Left colon (tissue), 2 donors: Measurements from ENCODE around the gene ZEB2. TPM values are rescaled to one million over a fixed set of nuclear protein-coding genes. Genes with fewer than 3 reads are reported as not detected.

Experiments used
- ATAC-seq: fragments of 200-7000 bp; cut with Tn5 transposase; one replicate; pipeline ENCODE4 v1.9.1; 2020; ENCODE audit warnings: mild to moderate bottlenecking, moderate library complexity
- DNase-seq, 2 donors: peaks; one replicate each; pipeline ENCODE4 v3.0.0-alpha.2; 2020
- intact Hi-C, 2 donors: fragments of 100-400 bp; cut with DNase I in 1 of 2; cut with micrococcal nuclease in 1 of 2; formaldehyde crosslinking; loops; one replicate each; pipeline versions ENCODE4 v1.11.2 to v1.14.0; 2022; cut with DNase I, micrococcal nuclease
- total RNA-seq, 2 donors: library from RNA; stranded (reverse); fragmentation: NEBNext Ultra II Directional; extraction: Animal tissue kit (Norgen Biotek cat#: 25700); gene quantifications; one replicate each; pipeline ENCODE4 v1.2.1, GENCODE V29; 2021
- donor health status: DM: no; HTN: no; CAD: no.
- donor health status: DM: yes; HTN: yes; CAD: no.

Gene ZEB2
- total RNA-seq, 2 donors from 2014 or later = 15.4 to 41.1 TPM

GRCh38 chr2:144357623-144358373, 162.1 kb downstream of the ZEB2 start:
- no peak for DNase-seq
- intact Hi-C loops = no loop called here
- ATAC-seq = no peak

GRCh38 chr2:144356402-144356801, 163.5 kb downstream of the ZEB2 start:
- DNase-seq = no peak
- intact Hi-C loops = no loop called here
- ATAC-seq = no peak

GRCh38 chr2:144354953-144355352, 165.0 kb downstream of the ZEB2 start:
- ATAC-seq (no peak), DNase-seq (no peak)
- intact Hi-C loops = no loop called here

- intact Hi-C loops = no loop called here
- no peak for ATAC-seq
- DNase-seq = no peak
Observed at GRCh38 chr2:144351687-144352086, 168.2 kb downstream of the ZEB2 start.

- intact Hi-C loops = no loop called here
- DNase-seq = no peak
- no peak for ATAC-seq
Observed at GRCh38 chr2:144350151-144350802, 169.6 kb downstream of the ZEB2 start.

GRCh38 chr2:144349674-144350073, 170.2 kb downstream of the ZEB2 start:
- DNase-seq (no peak), ATAC-seq (no peak)
- intact Hi-C loops = no loop called here

- intact Hi-C loops = no loop called here
- no peak for ATAC-seq
- no peak for DNase-seq
Observed at GRCh38 chr2:144348846-144349245, 171.1 kb downstream of the ZEB2 start.

GRCh38 chr2:144346229-144346628, 173.7 kb downstream of the ZEB2 start:
- intact Hi-C loops = no loop called here
- no peak for DNase-seq
- no peak for ATAC-seq

- DNase-seq (no peak), ATAC-seq (peak; percentile 84)
Observed at GRCh38 chr2:144343145-144343544, 176.8 kb downstream of the ZEB2 start.

GRCh38 chr2:144341538-144341937, 178.4 kb downstream of the ZEB2 start:
- ATAC-seq = no peak
- DNase-seq = no peak
- intact Hi-C loops = no loop called here

More at GRCh38 chr2:144343145-144343544, 176.8 kb downstream of the ZEB2 start:
- intact Hi-C loops = no loop called here

GRCh38 chr2:144339048-144339447, 180.9 kb downstream of the ZEB2 start:
- no peak for ATAC-seq
- intact Hi-C loops = no loop called here
- no peak for DNase-seq

- intact Hi-C loops = no loop called here
- DNase-seq (no peak), ATAC-seq (no peak)
Observed at GRCh38 chr2:144334551-144334950, 185.4 kb downstream of the ZEB2 start.
